ENCODE data around the gene EIF4G1. TPM values are rescaled to one million over a fixed set of nuclear protein-coding genes. Genes with fewer than 3 reads are reported as not detected.

The EIF4G1 gene
- total RNA-seq, 4 donors from 2014 or later: 382 to 463 (median 418) TPM

- Histone ChIP-seq H3K27me3 (no peaks in the 10 kb centered on the region), H3K36me3 (peaks cover 11% of the 10 kb centered on the region), H3K27ac (no peak overlapping the region), H3K4me1 (peaks cover 38% of the 10 kb centered on the region), H3K9me3 (no peaks in the 10 kb centered on the region), H3K4me3 (peak overlapping the region; percentile 64)
- TF ChIP-seq EP300 (IDR thresholded peaks at IDR 0.05) (no peak), CTCF (IDR thresholded peaks at IDR 0.05) (no peak), POLR2AphosphoS5 (IDR thresholded peaks at IDR 0.05) (no peak)
- DNase-seq (ENCODE audit: low spot score in 2 of 2): no peak
- WGBS: 68% methylated on average over 12 of the region's 12 CpGs
Measured at GRCh38 chr3:184360070-184360928, 45.9 kb downstream of the EIF4G1 start.

DNA sequence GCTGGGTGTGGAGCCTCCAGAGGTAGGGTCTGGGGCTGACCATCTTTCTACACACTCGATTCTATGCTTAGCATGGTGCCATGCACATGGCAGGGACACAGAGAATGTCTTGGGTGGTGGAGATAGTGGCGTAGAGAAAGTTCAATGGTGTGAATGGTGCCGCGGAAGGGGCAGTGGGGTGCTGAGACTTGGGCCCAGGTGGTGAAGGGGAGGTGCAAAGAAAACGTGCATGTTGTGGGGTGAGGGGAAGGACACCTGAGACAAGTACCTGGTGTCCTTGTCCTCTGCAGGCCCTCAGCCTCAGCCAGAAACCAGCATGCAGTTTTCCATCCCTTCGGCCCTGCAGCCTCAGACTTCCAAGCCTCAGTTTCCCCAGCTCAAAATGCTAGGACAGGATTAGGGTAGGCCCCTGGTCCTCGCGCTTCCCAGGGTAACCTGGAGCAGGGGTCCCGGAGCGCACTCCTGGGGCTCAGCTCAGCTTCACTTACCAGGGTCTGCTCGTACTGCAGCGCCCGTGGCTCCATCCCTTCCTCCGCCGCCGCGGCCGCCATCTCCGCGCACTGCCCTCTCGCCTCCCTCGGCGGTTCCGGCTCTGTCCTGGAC is 46.6 kb downstream of the EIF4G1 start:
- Histone ChIP-seq H3K9me3 (no peaks in the 10 kb centered on the region), H3K4me3 (peak overlapping the region; percentile 64), H3K27ac (peak overlapping the region; percentile 98), H3K27me3 (no peaks in the 10 kb centered on the region), H3K4me1 (peaks cover 38% of the 10 kb centered on the region), H3K36me3 (peaks cover 11% of the 10 kb centered on the region)
- no peak for TF ChIP-seq POLR2A (IDR thresholded peaks at IDR 0.05)
- no peak for TF ChIP-seq CTCF (IDR thresholded peaks at IDR 0.05)
- TF ChIP-seq POLR2AphosphoS5 (IDR thresholded peaks at IDR 0.05): no peak
- no peak for TF ChIP-seq EP300 (IDR thresholded peaks at IDR 0.05)
- WGBS: 27% methylated on average over 8 of the region's 24 CpGs
- DNase-seq (ENCODE audit: low spot score in 2 of 2): peak in 1 of 2 donors; percentile 73

DNA sequence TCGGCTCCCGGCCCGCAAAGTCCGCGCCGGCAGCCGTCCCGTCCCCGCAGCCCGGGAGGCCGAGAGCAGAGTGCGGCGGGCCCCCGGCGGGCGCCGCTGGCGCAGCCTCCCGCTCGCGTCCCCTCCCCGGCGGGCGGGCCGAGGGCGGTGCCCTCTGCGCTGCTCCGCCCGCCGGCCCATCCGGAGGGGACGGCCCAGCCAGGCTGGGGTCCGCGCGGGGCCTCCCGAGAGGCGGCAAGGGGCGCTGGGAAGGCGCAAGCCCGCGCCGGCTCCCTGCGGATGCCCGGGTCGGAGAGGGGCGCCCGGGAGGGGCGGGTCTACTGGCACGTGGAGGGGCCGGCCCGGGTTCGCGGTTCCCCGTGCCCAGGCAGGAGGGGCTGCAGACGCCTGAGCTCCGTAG is 47.1 kb downstream of the EIF4G1 start, which contains the start of the genes CLCN2 and POLR2H:
TSS of gene CLCN2 (minus strand) at position 74 of the 400 bp plus-strand sequence. CDS start 126 bp downstream, outside the sequence.
TSS of gene POLR2H (plus strand) at position 179 of the 400 bp plus-strand sequence. CDS start 1,783 bp downstream, outside the sequence.
- Histone ChIP-seq H3K27ac (peak within 1 kb of the TSS; percentile 98), H3K36me3 (peaks cover 11% of the 10 kb centered on the region), H3K9me3 (no peaks in the 10 kb centered on the region), H3K4me3 (peak within 1 kb of the TSS; percentile 64), H3K4me1 (peaks cover 38% of the 10 kb centered on the region), H3K27me3 (no peaks in the 10 kb centered on the region)
- WGBS: no CpG with 5 or more reads among the region's 56 CpGs
- TF ChIP-seq CTCF (IDR thresholded peaks at IDR 0.05): no peak
- peak; percentile 35 to 59 for TF ChIP-seq POLR2A (IDR thresholded peaks at IDR 0.05)
- no peak for TF ChIP-seq POLR2AphosphoS5 (IDR thresholded peaks at IDR 0.05)
- no peak for TF ChIP-seq EP300 (IDR thresholded peaks at IDR 0.05)
- DNase-seq (ENCODE audit: low spot score in 2 of 2): peak in 1 of 2 donors; percentile 77

DNA sequence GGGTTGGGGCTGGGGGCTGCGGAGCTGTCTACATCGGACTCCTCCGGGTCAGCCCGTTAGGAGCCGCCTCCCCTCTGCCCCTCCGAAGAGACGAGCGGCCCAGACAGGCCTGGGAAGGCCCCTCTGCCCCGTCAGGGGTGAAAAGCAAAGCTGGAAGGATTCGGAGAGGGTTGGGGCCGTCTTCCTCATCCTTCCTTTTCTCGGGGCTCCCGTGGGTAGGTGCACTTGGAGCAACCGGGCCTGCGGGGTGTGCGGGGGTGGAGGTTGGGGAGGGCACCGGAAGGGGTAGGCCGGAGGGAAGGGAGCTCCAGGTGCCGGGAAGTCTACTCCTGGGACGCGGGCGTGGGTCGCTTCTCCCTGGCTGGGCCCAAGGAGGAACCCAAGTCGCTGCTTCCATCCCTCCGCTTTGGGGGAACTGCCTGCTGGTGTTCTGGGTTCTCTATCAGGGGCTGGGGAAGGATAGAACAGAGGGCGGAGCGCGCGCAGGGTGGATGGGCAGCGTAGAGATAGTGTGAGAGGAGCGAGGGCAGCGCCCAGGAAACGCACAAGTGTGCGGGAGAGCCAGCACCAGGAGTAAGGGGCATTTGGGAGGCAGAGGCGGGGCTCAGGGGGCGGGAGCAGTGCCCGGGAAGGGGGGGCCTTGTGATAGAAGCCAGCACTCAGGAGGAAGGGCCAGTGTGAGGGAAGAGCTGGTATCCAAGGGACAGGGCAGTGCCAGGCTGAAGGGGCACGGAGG is 47.7 kb downstream of the EIF4G1 start:
- no peaks in the 10 kb centered on the region for H3K27me3 ChIP-seq
- H3K4me3 ChIP-seq: peak overlapping the region; percentile 64
- peaks cover 38% of the 10 kb centered on the region for H3K4me1 ChIP-seq
- peak in 1 of 2 donors; percentile 92 for DNase-seq (ENCODE audit: low spot score in 2 of 2)
- H3K9me3 ChIP-seq: no peaks in the 10 kb centered on the region
- WGBS: 0% methylated on average over 29 of the region's 38 CpGs
- peaks cover 10% of the 10 kb centered on the region for H3K36me3 ChIP-seq
- no peak for TF ChIP-seq CTCF (IDR thresholded peaks at IDR 0.05)
- no peak for TF ChIP-seq POLR2A (IDR thresholded peaks at IDR 0.05)
- TF ChIP-seq POLR2AphosphoS5 (IDR thresholded peaks at IDR 0.05): no peak
- peak overlapping the region; percentile 98 for H3K27ac ChIP-seq

All from suprapubic skin (tissue), 4 donors.